GM12875 (cell line): Measurements from ENCODE around the gene RPS15A.

Source experiments
- H3K4me3 ChIP-seq: one replicate; pipeline ENCODE4 v1.5.1; 2011; ENCODE audit warnings: low read depth, low read length, control low read depth
- CTCF ChIP-seq: IDR thresholded peaks from 2 replicates; pipeline ENCODE4 v1.5.1; 2011; ENCODE audit warnings: low read depth, mild to moderate bottlenecking, control low read depth, inconsistent platforms, low read length, moderate library complexity, borderline replicate concordance; ENCODE audit not compliant: insufficient read depth

RPS15A gene

GRCh38 chr16:18804540-18804939, 14.4 kb upstream of the RPS15A start:
- no peak for TF ChIP-seq CTCF
- H3K4me3 ChIP-seq = no peak overlapping the region

- H3K4me3 ChIP-seq = no peak overlapping the region
- no peak for TF ChIP-seq CTCF
Observed at GRCh38 chr16:18803569-18804462, 13.7 kb upstream of the RPS15A start.

- no peak for TF ChIP-seq CTCF
- no peak overlapping the region for H3K4me3 ChIP-seq
Observed at GRCh38 chr16:18802767-18803343, 12.7 kb upstream of the RPS15A start.

- peak within 1 kb of the TSS; percentile 67 for H3K4me3 ChIP-seq
- peak; percentile 87 for TF ChIP-seq CTCF
Observed at GRCh38 chr16:18801145-18801972, 11.2 kb upstream of the RPS15A start, which contains the start of gene ARL6IP1. Gene ARL6IP1, minus strand, starts transcription at chr16:18801549. Its CDS starts 83 bp downstream, at chr16:18801466.

GRCh38 chr16:18800775-18801144, 10.6 kb upstream of the RPS15A start:
- no peak for TF ChIP-seq CTCF
- peak overlapping the region; percentile 67 for H3K4me3 ChIP-seq

- TF ChIP-seq CTCF = no peak
- peak overlapping the region; percentile 67 for H3K4me3 ChIP-seq
Observed at GRCh38 chr16:18800293-18800692, 10.2 kb upstream of the RPS15A start.
